Neutrophil (primary cell): ENCODE data around the gene LRRC23.
"Not testable (repeated sequence)": the region's sequence is repeated elsewhere in the genome, so short reads cannot be mapped to it uniquely, and the experiment has no call there.

ENCODE experiments used
- H3K27ac ChIP-seq: fragments of 200-600 bp; sonication (generic); 2 replicates; pipeline ENCODE4 v1.5.1; 2016; ENCODE audit warnings: mild to moderate bottlenecking, moderate library complexity
- H3K27me3 ChIP-seq: fragments of 200-600 bp; sonication (generic); 2 replicates; pipeline ENCODE4 v1.6.0; 2016; ENCODE audit warnings: mild to moderate bottlenecking
- H3K36me3 ChIP-seq: fragments of 200-600 bp; sonication (generic); 2 replicates; pipeline ENCODE4 v1.5.1; 2017
- H3K4me1 ChIP-seq, 2 experiments: fragments of 200-600 bp in 1 of 2; sonication (generic) in 1 of 2; 1 replicate in 1 of 2; 2 replicates in 1 of 2; pipeline versions ENCODE4 v1.5.1 to v1.6.1; 2013 to 2016; ENCODE audit warnings: low read depth in 1 of 2, low read length in 1 of 2, mild to moderate bottlenecking in 1 of 2, moderate library complexity in 1 of 2; ENCODE audit not compliant: control insufficient read depth in 1 of 2, insufficient read depth in 1 of 2
- H3K4me3 ChIP-seq, 2 experiments: fragments of 200-600 bp in 1 of 2; sonication (generic) in 1 of 2; 1 replicate in 1 of 2; 2 replicates in 1 of 2; pipeline ENCODE4 v1.5.1; 2013 to 2016; ENCODE audit warnings: low read depth in 1 of 2, low read length in 1 of 2, mild to moderate bottlenecking in 1 of 2, moderate library complexity in 1 of 2
- H3K9me3 ChIP-seq: fragments of 200-600 bp; sonication (generic); 2 replicates; pipeline ENCODE4 v1.5.1; 2016
- TF ChIP-seq, protein P1 (sequence below): fragments of 200-600 bp; sonication (generic); IDR thresholded peaks from 2 replicates; pipeline ENCODE4 v1.5.1; 2016; ENCODE audit warnings: antibody characterized with exemption

The LRRC23 gene

GRCh38 chr12:6861391-6861790, 43.2 kb upstream of the LRRC23 start:
- no peaks in the 10 kb centered on the region for H3K9me3 ChIP-seq
- H3K27me3 ChIP-seq: no peaks in the 10 kb centered on the region
- H3K27ac ChIP-seq: no peak overlapping the region
- TF ChIP-seq, protein P1, sequence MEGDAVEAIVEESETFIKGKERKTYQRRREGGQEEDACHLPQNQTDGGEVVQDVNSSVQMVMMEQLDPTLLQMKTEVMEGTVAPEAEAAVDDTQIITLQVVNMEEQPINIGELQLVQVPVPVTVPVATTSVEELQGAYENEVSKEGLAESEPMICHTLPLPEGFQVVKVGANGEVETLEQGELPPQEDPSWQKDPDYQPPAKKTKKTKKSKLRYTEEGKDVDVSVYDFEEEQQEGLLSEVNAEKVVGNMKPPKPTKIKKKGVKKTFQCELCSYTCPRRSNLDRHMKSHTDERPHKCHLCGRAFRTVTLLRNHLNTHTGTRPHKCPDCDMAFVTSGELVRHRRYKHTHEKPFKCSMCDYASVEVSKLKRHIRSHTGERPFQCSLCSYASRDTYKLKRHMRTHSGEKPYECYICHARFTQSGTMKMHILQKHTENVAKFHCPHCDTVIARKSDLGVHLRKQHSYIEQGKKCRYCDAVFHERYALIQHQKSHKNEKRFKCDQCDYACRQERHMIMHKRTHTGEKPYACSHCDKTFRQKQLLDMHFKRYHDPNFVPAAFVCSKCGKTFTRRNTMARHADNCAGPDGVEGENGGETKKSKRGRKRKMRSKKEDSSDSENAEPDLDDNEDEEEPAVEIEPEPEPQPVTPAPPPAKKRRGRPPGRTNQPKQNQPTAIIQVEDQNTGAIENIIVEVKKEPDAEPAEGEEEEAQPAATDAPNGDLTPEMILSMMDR: no peak
- peaks cover 37% of the 10 kb centered on the region for H3K36me3 ChIP-seq
- peaks cover under 1 to 2% of the 10 kb centered on the region in 2 experiments for H3K4me1 ChIP-seq
- no peak overlapping the region for H3K4me3 ChIP-seq

DNA sequence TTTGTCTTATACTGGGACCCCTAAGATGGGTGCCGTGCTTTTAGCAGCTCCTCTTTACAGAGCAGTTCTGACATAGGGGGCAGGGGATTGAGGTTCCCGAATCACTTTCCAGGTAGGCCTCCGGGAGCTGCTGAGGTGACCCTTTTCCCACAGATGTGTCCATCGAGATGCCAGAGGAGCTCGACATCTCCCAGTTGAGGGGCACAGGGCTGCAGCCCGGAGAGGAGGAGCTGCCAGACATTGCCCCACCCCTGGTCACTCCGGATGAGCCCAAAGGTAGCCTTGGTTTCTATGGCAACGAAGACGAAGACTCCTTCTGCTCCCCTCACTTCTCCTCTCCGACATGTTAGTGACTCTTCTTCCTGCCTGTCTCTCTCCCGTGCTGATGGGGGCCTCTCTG, 41.6 kb upstream of the LRRC23 start:
- no peaks in the 10 kb centered on the region for H3K9me3 ChIP-seq
- H3K4me1 ChIP-seq: peaks cover 10 to 14% of the 10 kb centered on the region in 2 experiments
- TF ChIP-seq, protein P1: no peak
- H3K36me3 ChIP-seq: peaks cover 30% of the 10 kb centered on the region
- no peaks in the 10 kb centered on the region for H3K27me3 ChIP-seq
- H3K27ac ChIP-seq: no peak overlapping the region
- H3K4me3 ChIP-seq: no peak overlapping the region

GRCh38 chr12:6863586-6864321, 40.9 kb upstream of the LRRC23 start:
- H3K36me3 ChIP-seq: peaks cover 24% of the 10 kb centered on the region
- peaks cover 17 to 21% of the 10 kb centered on the region in 2 experiments for H3K4me1 ChIP-seq
- no peak overlapping the region for H3K27ac ChIP-seq
- H3K9me3 ChIP-seq: no peaks in the 10 kb centered on the region
- TF ChIP-seq, protein P1: no peak
- no peak overlapping the region for H3K4me3 ChIP-seq
- no peaks in the 10 kb centered on the region for H3K27me3 ChIP-seq

- H3K27ac ChIP-seq, H3K4me3 ChIP-seq: not testable (repeated sequence)
- peaks cover 35% of the 10 kb centered on the region for H3K36me3 ChIP-seq
Observed at GRCh38 chr12:6865307-6865706, 39.3 kb upstream of the LRRC23 start.

DNA sequence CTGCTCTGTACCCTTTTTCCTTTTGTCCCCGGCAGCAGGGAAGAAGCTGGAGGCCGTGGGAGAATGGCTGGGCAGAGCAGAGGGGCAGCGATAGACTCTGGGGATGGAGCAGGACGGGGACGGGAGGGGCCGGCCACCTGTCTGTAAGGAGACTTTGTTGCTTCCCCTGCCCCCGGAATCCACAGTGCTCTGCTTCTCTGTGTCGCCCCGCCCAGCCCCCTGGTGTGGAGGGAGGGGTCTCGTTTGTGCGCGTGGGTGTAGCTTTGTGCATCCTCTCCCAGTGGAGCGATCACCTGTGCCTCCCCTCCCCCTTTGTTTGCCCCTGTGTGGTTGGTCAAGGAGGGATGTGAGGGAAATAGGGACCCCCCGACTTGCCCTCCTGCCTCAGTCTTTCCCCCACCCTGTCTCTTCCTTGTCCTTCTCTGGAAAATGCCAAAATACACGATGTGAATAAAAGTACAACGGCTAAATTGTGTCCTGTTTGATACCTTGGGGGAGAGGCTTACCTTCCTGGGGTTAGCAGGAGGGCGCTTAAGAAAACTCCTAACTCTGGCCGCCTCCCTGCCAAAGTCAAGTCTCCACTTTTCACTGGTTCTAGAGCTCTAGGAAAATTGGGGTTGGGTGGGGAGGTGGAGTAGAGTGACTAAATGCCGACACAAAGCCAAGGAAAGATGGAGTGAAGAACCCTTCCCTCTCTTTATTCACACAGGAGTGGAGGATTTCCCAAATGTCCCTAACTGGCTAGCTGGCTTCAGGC, 38.3 kb upstream of the LRRC23 start:
- Histone ChIP-seq H3K36me3 (peaks cover 34% of the 10 kb centered on the region), H3K27me3 (no peaks in the 10 kb centered on the region), H3K9me3 (no peaks in the 10 kb centered on the region), H3K4me3 (peak overlapping the region; percentile 92 to 98), H3K27ac (peak overlapping the region; percentile 86), H3K4me1 (peaks cover 43 to 44% of the 10 kb centered on the region in 2 experiments)
- TF ChIP-seq, protein P1: no peak

More at GRCh38 chr12:6865307-6865706, 39.3 kb upstream of the LRRC23 start:
- not testable (repeated sequence) for H3K9me3 ChIP-seq, H3K27me3 ChIP-seq
- peaks cover 33 to 35% of the 10 kb centered on the region in 2 experiments for H3K4me1 ChIP-seq

- peaks cover 30% of the 10 kb centered on the region for H3K36me3 ChIP-seq
- H3K27ac ChIP-seq: peak overlapping the region; percentile 86
- peak overlapping the region; percentile 92 to 98 for H3K4me3 ChIP-seq
- TF ChIP-seq, protein P1: peak; percentile 60
- H3K27me3 ChIP-seq: no peaks in the 10 kb centered on the region
- no peaks in the 10 kb centered on the region for H3K9me3 ChIP-seq
- peaks cover 49 to 50% of the 10 kb centered on the region in 2 experiments for H3K4me1 ChIP-seq
Observed at GRCh38 chr12:6866920-6867412, 37.7 kb upstream of the LRRC23 start.
